GM21526 (cell line): Measurements from ENCODE around the gene OSBP2.

Source experiments
- ATAC-seq: cut with Tn5 transposase; IDR thresholded peaks from one replicate; pipeline ENCODE4 v1.9.1; 2021; ENCODE audit warnings: moderate library complexity; ENCODE audit not compliant: unreplicated experiment, low FRiP score

The OSBP2 gene

GRCh38 chr22:30876915-30877553, 182.4 kb downstream of the OSBP2 start:
- no peak for ATAC-seq

- no peak for ATAC-seq
Observed at GRCh38 chr22:30877662-30878515, 183.2 kb downstream of the OSBP2 start.

- ATAC-seq = no peak
Observed at GRCh38 chr22:30878516-30879414, 184.1 kb downstream of the OSBP2 start.

GRCh38 chr22:30879415-30879797, 184.7 kb downstream of the OSBP2 start:
- ATAC-seq = no peak

- no peak for ATAC-seq
Observed at GRCh38 chr22:30880181-30880601, 185.5 kb downstream of the OSBP2 start.

- no peak for ATAC-seq
Observed at GRCh38 chr22:30880847-30881246, 186.2 kb downstream of the OSBP2 start.

- no peak for ATAC-seq
Observed at GRCh38 chr22:30881361-30882183, 186.9 kb downstream of the OSBP2 start.

GRCh38 chr22:30882184-30882717, 187.6 kb downstream of the OSBP2 start:
- no peak for ATAC-seq

GRCh38 chr22:30882974-30883533, 188.4 kb downstream of the OSBP2 start:
- ATAC-seq = no peak

GRCh38 chr22:30883586-30884145, 189.0 kb downstream of the OSBP2 start:
- ATAC-seq = no peak

- no peak for ATAC-seq
Observed at GRCh38 chr22:30884211-30885000, 189.7 kb downstream of the OSBP2 start.

GRCh38 chr22:30885001-30885366, 190.3 kb downstream of the OSBP2 start:
- ATAC-seq = no peak

- no peak for ATAC-seq
Observed at GRCh38 chr22:30885591-30885990, 190.9 kb downstream of the OSBP2 start.

GRCh38 chr22:30887453-30887852, 192.8 kb downstream of the OSBP2 start:
- no peak for ATAC-seq

GRCh38 chr22:30887861-30888260, 193.2 kb downstream of the OSBP2 start:
- no peak for ATAC-seq

GRCh38 chr22:30889268-30889995, 194.8 kb downstream of the OSBP2 start:
- ATAC-seq = no peak

GRCh38 chr22:30889996-30890480, 195.4 kb downstream of the OSBP2 start:
- ATAC-seq = no peak
